HCEC 1CT (cell line): Measurements from ENCODE around the gene SLC16A12.

ENCODE experiments used
- DNase-seq: peaks from one replicate; pipeline ENCODE4 v3.0.0-alpha.2; 2017

Gene SLC16A12, protein sequence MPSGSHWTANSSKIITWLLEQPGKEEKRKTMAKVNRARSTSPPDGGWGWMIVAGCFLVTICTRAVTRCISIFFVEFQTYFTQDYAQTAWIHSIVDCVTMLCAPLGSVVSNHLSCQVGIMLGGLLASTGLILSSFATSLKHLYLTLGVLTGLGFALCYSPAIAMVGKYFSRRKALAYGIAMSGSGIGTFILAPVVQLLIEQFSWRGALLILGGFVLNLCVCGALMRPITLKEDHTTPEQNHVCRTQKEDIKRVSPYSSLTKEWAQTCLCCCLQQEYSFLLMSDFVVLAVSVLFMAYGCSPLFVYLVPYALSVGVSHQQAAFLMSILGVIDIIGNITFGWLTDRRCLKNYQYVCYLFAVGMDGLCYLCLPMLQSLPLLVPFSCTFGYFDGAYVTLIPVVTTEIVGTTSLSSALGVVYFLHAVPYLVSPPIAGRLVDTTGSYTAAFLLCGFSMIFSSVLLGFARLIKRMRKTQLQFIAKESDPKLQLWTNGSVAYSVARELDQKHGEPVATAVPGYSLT

DNA sequence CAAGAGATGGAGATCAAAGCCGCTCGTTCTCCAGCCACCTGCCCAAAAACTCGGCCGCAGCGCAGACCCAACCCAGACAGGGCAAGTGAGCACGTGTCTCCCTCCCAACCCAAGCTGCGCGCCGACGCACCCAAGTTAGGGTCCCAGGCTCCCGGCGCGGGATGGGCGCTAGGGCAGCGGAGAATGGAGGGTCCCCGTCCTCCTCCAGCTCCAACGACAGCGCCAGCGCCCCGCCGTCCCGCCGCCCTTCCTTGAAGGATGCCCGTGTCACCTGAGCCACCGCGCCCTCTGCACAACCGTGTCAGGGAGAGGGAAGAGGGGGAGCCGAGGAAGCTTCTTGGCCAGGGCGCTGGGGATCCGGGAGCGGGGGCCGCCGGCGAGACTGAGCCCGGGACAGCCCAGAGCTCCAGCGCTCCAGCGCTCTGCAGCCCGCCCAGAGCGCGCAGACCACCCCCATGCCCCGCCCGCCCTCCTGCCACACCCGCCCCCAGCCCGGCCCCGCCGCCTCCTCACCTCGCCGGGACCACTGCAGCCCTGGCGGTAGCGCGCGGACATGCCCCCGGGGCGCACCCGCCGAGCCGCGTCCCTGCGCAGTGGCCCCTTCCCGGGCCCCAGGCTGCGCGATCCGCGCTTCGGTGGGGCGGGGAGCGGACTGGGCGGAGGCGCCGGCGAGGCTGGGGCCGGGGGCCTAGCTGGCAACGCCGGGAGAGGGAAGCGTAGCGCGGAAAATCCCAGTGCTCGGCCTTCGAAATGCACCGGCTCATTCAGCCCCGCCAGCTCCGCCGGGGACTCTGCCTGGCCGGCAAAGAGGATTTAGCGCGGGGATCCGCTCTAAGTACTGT lies at the start of gene SLC16A12:
SLC16A12 (minus strand) TSS at position 424 of the 842 bp plus-strand sequence. CDS start 73,016 bp downstream, outside the sequence.
- DNase-seq = no peak

DNA sequence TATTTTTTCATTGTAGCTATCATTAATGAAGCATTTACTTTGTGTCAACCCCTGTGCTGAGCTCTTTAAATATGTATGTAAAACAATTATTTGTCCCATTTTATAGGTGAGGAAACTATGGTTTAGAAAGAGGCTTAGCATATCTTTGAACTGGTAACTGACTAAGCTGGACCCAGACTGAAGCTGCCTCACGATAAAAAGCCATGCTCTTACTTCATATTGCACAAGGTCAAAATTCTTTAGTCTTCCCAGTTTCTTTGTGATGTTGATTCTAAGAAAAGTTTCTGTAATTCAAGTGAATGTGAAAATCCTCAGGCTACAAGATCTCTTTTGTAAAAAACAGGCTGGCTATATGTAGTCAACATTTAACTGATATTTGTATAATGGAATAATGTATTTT lies 46.6 kb upstream of the SLC16A12 start:
- DNase-seq = no peak

DNA sequence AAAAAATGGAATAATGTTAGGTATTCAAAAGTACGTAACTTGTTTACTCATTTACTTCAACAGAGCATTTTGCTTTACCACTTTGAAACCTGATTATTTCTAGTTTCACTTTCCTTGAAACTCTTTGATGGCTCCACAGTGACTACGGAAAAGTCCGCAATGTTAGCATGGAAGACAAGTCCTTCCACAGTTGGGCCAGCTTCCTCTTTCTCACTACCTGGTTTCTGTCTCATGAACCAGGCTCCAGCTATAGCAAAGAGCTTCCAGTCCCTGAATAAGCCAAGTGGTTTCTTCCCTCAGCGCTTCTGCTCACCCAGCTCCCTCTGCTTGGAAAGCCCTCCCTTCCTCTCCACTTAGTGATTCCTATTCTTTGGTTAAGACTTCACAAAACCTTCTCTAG lies 44.8 kb upstream of the SLC16A12 start:
- DNase-seq = no peak

DNA sequence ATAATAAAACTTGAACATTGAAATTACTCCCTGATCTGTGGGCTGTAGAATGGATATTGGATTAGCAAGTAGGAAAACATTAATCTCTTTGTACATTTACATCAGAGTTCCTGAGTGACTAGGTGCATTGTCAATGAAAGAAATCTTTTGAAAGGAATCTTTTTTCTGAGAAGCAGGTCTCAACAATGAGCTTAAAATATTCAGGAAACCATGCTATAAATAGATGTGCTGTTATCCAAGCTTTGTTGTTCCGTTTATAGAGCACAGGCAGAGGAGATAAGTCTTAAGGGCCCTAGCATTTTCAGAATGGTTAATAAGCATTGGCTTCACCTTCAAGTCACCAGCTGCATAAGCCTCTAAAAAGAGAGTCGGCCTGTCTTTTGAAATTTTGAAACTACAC lies 41.3 kb upstream of the SLC16A12 start:
- DNase-seq = no peak

DNA sequence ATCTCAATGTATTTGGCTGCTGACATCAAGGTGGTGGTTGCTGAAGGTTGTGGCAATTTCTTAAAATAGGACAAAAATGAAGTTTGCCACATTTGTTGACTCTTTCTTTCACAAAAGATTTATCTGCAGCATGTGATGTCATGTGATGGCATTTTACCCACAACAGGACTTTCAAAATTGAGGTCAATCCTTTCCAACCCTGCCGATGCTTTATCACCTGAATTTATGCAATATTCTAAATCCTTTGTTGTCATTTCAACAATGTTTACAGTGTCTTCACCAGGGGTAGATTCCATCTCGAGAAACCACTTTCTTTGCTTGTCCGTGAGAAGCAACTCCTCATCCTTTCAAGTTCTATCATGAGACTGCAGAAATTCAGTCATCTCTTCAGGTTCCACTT lies 40.6 kb upstream of the SLC16A12 start:
- no peak for DNase-seq

DNA sequence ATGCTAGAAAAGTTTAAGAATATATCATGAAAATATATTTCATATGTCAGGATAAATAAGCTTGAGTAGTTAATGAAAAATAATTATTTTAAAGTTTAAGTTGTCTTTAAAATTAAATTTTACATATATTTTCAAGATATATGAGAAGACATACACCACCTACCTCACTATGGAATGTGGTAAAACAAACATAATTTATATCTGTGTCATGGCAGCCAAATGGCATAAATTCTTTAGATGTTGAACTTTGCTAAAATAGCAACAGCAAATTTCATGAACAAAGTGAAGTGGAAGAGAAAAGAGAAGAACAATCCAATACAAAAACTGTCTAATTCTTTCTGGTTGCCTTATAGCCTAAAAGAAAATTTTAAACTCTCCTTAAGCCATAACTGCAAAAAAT lies 39.6 kb upstream of the SLC16A12 start:
- DNase-seq = peak; percentile 49

DNA sequence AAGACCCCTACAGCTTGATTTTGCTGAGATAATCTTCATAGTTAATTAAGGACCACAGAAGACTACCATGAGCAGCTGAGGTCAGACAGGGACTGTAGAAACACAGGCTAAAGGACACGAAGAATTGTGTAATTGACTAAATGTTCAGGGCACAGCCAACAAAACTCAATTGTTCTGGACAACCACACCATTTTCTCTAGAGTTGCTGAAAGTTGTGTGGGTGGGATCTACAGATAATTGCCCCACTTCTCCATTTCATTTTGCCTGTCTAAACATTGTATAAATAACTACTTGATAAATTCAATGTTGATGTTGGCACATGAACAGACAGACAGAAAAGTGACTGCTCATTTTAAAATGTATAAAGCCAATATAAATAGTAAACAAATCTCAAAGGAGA lies 39.0 kb upstream of the SLC16A12 start:
- DNase-seq = no peak

DNA sequence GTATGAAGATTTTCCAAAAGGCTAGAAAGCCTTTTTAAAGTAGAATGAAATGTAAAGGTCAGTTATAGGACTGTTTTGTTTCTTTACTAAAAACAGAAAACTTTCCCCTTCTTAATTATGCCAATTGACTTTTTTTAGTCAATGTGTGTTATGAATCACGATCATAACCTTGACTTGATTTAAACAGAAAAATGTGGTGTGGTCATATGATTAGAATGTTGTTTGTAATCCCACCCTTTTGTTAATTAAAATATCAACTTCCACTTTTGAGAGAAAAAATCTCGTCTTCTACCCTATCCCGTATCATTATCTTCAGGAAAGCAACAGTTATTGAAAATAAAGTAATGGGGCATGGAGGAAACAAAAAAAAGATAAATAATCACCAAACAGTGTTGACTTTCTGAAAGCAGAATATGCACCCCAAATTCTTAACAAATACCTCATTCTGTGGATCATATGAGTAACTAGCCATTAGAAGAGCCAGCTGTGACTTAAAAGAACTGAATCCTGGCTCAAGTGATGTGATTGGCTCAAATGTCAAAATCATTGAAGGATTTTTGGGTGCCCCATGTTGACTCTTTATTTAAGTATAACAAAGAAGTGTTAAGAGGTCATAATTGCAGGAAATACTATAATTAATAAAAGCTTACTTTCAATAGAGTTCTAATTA lies 32.3 kb upstream of the SLC16A12 start:
- DNase-seq = peak; percentile 78

DNA sequence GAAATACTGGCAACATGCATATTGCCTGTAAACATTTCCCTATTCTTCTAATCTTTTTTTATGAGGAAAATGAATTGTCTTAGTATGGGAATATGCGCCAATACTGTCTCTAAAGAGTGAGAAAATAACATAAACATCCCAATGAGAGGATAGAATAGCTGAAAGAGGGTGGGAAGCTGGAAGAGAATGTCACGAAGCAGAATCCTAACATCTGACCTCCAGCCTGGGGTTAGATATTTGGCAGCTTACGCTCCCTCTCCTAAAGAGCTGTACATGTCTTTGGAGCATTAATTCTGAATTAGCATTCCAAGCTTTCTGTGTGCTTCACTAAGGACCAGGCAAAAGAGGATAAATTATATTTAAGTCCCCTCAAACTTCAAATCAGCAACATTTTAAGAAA lies 31.6 kb upstream of the SLC16A12 start:
- no peak for DNase-seq

DNA sequence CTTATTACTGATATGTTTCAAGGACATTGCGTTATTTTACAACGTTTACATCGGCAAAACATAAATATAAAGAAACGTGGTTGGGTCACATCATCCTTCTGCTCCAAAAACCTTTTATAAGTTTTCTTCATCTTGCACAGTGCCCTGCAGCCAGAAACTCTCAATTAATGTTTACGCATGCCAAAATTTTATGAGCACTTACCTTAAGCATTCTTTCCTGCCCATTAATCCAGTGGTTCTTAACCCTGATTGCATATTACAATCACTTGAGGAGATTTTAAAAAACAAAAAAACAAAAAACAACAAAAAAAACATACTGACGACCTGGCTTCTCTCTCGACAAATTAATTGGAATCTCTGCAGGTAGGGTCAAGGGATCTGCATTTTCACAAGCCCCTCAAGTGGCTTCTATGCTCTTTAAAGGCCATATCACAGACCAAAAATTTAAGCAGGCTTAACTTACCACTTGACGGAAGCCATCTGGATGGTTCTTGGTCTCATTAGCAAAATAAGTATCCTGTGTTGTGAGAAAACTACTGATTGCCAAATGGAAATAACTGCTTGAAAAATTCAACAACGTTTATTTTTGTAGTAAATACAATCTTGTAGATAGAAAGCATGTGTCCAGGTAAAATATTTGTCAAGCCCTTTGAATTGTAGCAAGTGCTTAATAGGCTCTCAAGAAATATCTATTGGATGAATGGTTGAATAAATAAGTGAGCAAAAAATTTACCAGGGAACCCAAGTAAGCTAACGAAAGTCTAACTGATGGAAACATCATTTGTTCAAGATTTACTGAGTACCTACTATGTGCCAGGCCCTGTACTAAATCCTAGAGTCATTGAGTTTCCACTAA lies 30.9 kb upstream of the SLC16A12 start:
- no peak for DNase-seq

DNA sequence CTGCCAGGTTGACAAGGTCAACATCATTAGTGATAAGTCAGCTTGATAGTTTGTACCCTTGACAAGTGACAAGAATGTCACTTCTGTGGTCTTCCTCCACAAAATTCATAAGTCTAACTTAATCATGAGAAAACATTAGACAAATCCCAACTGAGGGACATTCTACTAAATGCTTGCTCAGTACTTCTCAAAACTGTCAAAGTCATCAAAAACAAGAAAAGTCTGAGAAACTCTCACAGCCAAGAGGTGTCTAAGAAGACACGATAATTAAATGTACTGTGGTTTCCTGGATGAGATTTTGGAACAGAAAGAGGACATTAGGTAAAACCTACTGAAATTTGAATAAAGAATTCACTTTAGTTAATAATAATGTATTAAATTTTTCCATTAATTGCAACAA lies 29.8 kb upstream of the SLC16A12 start:
- no peak for DNase-seq

DNA sequence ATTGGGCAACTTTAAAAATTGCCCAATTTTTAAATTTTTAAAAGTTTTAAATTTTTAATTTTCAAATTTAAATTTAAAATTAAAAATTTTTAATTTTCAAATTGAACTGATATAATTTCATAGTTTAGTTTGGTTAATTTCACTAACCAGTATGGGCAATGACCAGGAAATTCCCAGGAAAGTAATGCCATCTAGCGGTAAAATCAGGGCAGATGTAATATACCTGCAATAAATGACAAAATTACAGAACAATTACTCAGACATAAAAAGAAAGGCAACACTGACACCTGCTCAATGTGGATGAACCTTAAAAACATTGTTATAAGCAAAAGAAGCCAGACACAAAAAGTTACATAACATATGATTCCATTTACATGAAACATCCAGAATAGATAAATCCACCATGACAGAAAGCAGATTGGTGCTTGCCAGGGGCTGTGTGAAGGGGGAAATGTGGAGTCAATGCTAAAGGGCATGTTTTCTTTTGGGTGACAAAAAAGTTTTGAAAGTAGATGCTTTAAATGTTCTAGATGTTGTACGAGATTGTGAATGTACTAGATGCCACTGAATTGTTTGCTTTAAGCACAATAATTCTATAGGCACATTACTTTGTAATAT lies 28.6 kb upstream of the SLC16A12 start:
- DNase-seq = peak; percentile 55

DNA sequence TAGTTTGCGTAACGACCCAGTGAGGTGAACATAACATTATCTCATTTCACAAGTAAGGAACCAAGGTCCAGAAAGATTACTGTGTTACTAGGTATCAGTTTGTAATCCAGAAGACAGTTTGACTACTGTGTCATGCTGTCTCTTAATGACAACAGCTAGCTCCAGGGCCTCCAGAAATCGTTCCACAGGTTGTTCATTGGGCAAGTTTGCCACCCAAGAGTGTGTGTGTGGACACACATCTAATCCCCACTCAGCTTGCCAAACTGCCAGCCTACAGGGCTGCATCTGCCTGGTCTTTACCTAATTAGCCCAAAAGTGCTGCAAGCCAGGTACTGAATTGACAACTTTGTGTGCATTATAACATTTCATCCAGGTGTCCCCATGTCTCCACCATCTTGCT lies 27.9 kb upstream of the SLC16A12 start:
- no peak for DNase-seq

DNA sequence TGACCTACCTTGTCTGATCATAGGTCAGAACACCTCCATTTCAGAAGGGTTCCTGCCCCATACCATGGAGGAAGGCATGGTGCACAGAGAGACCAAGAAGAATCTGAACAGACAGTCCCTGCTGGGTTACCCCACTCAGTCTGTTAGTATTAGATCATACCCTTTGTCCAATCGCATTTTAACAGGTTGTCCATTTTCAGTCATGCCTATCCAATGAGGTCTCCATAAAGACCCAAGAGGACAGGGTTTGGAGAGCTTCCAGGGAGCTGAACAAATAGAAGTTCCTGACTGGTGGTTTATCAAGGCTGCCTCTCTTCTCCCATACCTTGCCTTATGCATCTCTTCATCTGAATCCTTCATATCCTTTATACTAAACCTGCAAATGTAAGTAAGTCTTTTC lies 21.2 kb upstream of the SLC16A12 start:
- no peak for DNase-seq

DNA sequence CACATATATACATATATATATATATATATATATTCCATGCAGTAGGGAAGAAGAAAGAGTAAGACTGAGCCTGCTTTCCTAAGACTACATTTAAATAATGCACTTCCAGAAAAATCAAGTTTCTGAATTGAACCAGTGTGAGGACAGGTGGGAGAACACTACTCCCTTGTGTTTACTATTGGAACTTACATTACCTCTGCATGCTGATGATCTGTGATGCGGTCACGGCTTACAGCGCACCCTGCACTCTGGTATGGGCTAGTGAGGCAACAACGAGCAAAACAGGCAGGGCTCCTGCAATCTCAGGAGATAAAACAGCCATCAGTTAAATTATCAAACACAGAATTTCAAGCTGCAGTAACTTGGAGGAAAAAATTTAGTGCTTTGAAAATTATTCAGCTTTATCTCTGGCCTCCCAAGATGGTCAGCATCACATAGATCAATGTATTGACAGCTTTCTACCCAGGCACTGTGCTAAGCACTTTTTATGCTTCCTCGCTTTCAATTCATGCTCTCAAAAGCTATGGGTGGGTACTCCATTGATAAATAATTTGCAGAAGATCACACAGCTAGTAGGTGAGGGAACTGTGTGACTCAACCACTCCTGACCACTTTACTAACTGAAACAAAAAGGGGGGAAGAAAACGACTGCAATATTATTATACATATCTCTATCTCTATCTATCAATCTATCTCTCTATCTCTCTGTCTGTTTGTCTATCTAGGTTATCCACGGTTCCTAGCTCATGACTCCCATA lies 20.5 kb upstream of the SLC16A12 start:
- peak; percentile 30 for DNase-seq

DNA sequence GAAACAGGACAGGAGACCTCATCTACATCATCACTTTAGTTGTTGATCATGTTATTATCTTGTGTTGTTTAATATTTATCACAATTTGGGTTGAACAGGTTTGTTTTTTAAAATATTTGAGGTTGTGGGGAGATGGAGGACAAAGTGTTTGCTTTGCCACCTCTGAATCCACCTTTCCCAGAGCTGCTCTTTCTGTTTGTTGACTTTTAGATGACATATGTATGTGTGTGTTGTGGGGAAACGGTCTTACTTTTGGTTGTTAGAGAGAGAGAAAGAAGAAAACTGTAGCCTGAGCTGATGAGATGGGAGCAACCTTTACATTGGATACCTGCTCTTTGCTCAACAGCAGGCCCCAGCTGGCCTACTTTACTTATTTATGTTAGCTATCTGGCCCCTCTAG lies 19.0 kb upstream of the SLC16A12 start:
- no peak for DNase-seq

DNA sequence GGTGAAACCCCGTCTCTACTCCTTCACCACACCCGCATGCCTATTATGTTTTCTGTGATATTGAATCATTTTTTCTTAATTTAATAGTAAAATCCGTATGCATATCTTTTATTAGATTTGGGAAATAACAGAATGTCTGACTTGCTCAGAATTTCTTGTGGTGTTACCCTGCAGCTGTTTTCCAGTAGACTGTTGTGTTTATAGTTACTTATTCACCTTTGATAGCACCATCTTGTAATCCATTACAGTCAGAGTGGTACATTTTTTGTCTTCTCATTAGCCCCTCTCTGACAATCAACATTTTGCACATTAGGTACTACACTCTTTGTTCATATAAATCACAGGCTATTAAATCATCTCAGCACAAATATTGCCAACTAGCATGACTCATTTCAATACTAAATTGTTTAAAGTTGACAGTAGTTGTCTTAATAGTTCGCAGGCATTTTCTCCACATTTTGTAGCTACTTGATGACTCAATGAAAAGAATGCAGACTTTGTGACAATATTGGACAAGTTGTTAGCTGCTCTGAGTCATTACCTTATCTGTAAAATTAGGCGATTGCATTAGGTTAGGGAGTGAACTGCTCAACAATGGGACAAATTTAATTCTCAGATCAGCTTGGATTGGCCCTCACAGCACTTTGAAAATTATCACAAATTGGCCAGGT lies 17.8 kb upstream of the SLC16A12 start:
- DNase-seq = peak; percentile 95

DNA sequence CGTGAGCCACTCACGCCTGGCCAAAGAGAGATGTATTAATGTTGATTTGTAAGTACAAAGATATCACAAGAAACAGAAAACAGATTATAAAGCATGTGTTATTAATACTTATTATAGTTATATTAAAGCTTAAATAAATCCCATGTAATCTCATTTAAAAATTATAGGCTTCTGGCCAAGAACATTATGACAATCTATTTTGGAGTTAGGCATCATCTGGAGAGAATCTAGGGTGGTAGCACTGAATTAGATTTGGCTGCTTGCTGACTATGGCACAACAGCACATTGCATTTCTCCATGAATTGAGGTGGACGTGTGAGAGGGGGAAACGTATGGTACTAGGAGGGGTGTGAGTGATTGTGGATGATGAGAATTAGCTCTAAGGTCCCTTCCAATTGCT lies 16.8 kb upstream of the SLC16A12 start:
- no peak for DNase-seq

DNA sequence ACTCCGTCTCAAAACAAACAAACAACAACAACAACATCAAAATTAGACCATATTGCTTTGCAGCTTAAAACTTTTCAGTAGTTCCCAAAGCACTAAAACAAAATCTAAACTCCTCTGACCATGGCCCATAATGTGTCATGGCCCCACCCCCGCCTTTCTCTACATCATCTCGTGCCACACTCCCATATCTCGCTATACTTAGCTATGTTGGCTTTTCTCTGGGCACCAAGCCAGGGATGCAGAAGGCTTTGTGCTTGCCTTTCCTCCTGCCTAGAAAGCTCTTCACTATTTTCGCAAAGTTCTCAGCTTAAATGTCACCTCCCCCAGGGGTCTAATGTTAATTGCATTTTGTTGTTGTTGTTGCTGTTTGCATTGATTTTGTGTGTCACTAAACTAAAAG lies 15.1 kb upstream of the SLC16A12 start:
- no peak for DNase-seq

DNA sequence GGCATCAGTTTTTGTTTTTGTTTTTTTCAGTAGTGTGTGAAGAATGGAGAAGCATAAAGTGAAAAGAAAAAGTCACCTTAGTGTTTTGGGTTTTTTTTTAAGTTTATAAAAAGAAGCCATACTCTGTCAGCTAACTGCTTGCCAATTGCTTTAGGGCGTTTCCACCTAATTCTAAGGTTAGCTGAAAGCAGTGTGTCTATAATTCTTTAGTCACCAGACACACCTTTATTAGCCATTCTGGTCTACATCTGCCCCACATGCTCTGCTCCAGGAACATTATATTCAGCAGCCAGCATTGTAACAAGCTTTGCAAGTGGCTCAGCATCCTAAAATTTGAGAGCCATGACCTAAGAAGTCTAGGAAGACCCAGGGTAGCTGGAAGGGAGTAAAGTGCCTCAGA lies 14.1 kb upstream of the SLC16A12 start:
- no peak for DNase-seq

DNA sequence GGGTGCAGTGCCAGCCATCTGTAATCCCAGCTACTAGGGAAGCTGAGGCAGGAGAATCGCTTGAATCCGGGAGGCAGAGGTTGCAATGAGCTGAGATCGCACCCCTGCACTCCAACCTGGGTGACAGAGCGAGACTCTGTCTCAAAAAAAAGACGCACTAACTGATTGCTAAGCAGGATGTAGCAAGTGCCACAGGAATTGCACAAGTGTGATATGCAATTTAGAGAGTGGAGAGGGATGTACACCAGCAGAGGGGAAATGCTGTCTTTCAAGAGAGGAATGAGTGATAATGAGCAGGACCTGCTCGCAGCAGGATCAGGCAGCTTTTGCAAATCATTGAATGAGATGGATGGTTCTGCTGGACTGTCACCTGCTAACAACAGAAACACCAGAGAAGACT lies 13.3 kb upstream of the SLC16A12 start:
- no peak for DNase-seq
